Activated naive CD4-positive, alpha-beta T cell treated with anti-CD3 and anti-CD28 coated beads, Interleukin-2, amount 10 ng/mL, durations not matched to agents 7 days and 5 days (primary cell): Measurements from ENCODE around the gene TRAPPC5.
"Not testable (repeated sequence)": the region's sequence is repeated elsewhere in the genome, so short reads cannot be mapped to it uniquely, and the experiment has no call there.

ENCODE experiments used
- CTCF ChIA-PET: fragments of 350-600 bp; sonication (Branson Sonifier 250); formaldehyde crosslinking; loops from one replicate; lab custom pipeline; 2021; ENCODE audit warnings: antibody characterized with exemption; lab: Charles Lee
- DNase-seq: peaks from one replicate; pipeline ENCODE4 v3.0.0-alpha.2; 2020
- H3K27ac Mint-ChIP-seq: one replicate; pipeline ENCODE4 v1.8.0; 2021; ENCODE audit warnings: mild to moderate bottlenecking, moderate library complexity, mixed read lengths
- H3K27me3 Mint-ChIP-seq: one replicate; pipeline ENCODE4 v1.8.0; 2021; ENCODE audit warnings: mild to moderate bottlenecking, mixed read lengths
- H3K36me3 Mint-ChIP-seq: one replicate; pipeline ENCODE4 v1.8.0; 2021; ENCODE audit warnings: mixed read lengths
- H3K4me1 Mint-ChIP-seq: one replicate; pipeline ENCODE4 v1.8.0; 2021; ENCODE audit warnings: mixed read lengths
- H3K4me3 Mint-ChIP-seq: one replicate; pipeline ENCODE4 v1.8.0; 2021; ENCODE audit warnings: mild to moderate bottlenecking, moderate library complexity, mixed read lengths
- H3K9me3 Mint-ChIP-seq: one replicate; pipeline ENCODE4 v1.8.0; 2021; ENCODE audit warnings: mixed read lengths

TRAPPC5 gene

DNA sequence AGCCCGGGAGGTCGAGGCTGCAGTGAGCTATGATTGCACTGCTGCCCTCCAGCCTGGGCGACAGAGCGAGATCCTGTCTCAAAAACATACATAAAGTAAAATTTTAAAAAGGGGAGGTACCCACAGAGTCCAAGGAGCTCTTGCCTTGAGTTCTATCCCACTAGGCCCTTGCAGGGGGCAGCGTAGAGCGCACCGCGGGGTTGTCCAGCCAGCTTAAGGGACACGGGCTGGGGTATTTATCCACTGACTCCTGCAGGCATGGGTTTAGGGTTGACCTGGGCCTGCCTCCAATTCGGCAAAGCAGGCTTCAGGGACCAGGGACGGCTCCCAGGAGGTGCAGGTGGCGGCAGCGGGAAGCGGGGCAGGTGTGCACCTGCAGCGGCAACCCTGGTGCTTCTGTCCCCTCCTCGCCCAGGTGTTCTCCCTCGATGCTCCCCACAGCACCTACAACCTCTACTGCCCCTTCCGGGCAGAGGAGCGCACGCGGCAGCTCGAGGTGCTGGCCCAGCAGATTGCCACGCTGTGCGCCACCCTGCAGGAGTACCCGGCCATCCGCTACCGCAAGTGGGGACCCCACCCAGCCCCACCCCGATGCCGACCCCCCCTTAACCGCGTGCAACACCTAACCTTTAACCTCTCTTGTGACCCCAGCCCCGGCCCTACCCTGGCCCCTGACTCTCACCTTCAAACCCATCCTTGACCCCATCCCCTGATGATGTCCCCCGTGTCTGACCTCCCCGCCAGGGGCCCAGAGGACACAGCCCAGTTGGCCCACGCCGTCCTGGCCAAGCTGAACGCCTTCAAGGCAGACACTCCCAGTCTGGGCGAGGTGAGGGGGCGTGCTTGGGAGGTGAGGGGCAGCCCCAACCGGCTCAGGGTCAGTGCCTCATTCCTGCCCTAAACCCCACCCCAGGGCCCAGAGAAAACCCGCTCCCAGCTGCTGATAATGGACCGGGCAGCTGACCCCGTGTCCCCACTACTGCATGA lies 39.0 kb upstream of the TRAPPC5 start:
- Mint-ChIP-seq H3K4me3 (no peak overlapping the region), H3K27ac (no peak overlapping the region), H3K27me3 (peaks cover 3% of the 10 kb centered on the region), H3K9me3 (peaks cover 9% of the 10 kb centered on the region), H3K36me3 (peaks cover 30% of the 10 kb centered on the region), H3K4me1 (peaks cover 26% of the 10 kb centered on the region)
- no peak for DNase-seq
- CTCF ChIA-PET: interaction anchor here (1.3 kb wide), 1 partner anchor 39 kb away, joined by 3 read pairs; the partner anchor contains the start of gene TRAPPC5

DNA sequence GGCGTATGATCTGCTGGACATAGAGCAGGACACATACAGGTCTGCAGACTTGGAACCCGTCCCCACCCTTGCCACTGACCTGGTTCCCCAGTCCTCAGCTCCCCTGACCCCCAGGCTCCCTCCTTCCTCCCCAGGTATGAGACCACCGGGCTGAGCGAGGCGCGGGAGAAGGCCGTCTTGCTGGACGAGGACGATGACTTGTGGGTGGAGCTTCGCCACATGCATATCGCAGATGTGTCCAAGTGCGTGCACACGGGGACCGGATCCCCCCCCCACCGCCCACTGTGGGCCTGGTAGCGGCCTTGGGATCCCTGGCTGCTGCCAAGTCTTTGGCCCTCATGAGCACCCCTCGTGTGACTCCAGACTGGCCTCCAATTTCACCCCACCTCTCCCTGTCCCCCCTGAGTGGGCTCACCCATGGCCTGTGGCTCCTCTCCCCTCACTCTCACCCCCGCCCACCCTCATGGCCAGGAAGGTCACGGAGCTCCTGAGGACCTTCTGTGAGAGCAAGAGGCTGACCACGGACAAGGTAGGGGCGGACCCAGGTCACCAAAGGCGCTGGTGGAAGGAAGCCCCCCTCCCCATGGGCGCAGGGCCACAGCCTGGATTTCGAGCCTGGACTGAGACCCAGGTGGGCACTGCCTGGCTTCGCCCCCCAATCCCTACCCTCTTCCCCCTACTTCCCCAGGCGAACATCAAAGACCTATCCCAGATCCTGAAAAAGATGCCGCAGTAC lies 38.2 kb upstream of the TRAPPC5 start:
- H3K27ac Mint-ChIP-seq: no peak overlapping the region
- H3K9me3 Mint-ChIP-seq: peaks cover 9% of the 10 kb centered on the region
- H3K4me1 Mint-ChIP-seq: peaks cover 22% of the 10 kb centered on the region
- no peak overlapping the region for H3K4me3 Mint-ChIP-seq
- H3K36me3 Mint-ChIP-seq: peaks cover 30% of the 10 kb centered on the region
- DNase-seq: no peak
- no peaks in the 10 kb centered on the region for H3K27me3 Mint-ChIP-seq
- CTCF ChIA-PET: interaction anchor here (1.3 kb wide), 1 partner anchor 39 kb away, joined by 3 read pairs; the partner anchor contains the start of gene TRAPPC5

DNA sequence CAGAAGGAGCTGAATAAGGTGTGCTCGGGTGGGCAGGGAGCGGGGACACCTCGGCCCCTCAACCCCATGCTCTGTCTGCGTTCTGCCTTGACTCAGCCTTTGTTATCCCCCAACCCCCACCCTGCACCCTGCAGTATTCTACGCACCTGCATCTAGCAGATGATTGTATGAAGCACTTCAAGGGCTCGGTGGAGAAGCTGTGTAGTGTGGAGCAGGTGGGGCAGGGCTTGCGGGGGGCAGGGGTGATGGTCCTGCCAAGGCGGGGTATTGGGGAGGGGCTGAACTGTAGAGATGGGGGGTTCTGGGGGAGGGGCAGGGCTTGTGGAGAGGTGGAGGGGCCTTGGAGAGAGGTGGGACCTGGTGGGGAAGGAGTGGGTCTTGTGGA lies 37.6 kb upstream of the TRAPPC5 start:
- peaks cover 30% of the 10 kb centered on the region for H3K36me3 Mint-ChIP-seq
- CTCF ChIA-PET: no interaction called here
- peaks cover 9% of the 10 kb centered on the region for H3K9me3 Mint-ChIP-seq
- no peak for DNase-seq
- H3K27me3 Mint-ChIP-seq: no peaks in the 10 kb centered on the region
- peaks cover 16% of the 10 kb centered on the region for H3K4me1 Mint-ChIP-seq
- H3K27ac Mint-ChIP-seq: no peak overlapping the region
- no peak overlapping the region for H3K4me3 Mint-ChIP-seq

DNA sequence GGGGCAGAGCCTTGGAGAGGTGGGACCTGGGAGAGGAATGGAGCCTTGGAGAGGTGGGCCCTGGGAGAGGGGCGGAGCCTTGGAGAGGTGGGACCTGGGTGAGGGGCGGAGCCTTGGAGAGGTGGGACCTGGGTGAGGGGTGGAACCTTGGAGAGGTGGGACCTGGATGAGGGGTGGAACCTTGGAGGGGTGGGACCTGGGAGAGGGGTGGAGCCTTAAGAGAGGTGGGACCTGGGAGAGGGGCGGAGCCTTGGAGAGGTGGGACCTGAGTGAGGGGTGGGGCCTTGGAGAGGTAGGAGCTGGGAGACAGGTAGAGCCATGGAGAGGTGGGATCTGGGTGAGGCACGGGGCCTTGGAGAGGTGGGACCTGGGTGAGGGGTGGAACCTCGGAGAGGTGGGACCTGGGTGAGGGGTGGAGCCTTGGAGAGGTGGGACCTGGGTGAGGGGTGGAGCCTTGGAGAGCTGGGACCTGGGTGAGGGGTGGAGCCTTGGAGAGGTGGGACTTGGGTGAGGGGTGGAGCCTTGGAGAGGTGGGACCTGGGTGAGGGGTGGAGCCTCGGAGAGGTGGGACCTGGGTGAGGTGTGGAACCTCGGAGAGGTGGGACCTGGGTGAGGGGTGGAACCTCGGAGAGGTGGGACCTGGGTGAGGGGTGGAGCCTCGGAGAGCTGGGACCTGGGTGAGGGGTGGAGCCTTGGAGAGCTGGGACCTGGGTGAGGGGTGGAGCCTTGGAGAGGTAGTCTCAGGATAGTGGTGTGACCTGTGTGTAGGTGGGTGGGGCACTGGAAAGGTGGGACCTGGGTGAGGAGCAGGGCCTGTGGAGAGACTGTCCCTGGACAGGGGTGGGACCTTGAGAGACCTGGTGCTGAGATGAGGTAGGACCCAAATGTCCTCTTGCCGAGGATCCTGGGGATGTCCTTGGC lies 36.7 kb upstream of the TRAPPC5 start:
- CTCF ChIA-PET: interaction anchor here (1.4 kb wide), 1 partner anchor 37 kb away, joined by 3 read pairs; the partner anchor contains the start of gene TRAPPC5
- H3K27ac Mint-ChIP-seq, H3K27me3 Mint-ChIP-seq, H3K4me1 Mint-ChIP-seq, H3K9me3 Mint-ChIP-seq, H3K4me3 Mint-ChIP-seq: not testable (repeated sequence)
- H3K36me3 Mint-ChIP-seq: peaks cover 27% of the 10 kb centered on the region
- DNase-seq: peak; percentile 31

DNA sequence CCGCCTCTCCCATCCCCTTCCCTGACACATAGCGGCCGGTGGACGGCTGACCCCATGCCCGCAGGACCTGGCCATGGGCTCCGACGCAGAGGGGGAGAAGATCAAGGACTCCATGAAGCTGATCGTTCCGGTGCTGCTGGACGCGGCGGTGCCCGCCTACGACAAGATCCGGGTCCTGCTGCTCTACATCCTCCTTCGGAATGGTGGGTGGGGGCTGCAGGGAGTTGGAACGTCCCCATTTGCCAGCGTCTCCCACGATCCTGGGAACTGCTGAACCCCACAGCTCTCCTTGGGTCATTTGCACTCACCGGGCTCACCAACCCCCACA lies 36.1 kb upstream of the TRAPPC5 start:
- no peak overlapping the region for H3K4me3 Mint-ChIP-seq
- no peak for DNase-seq
- peaks cover 9% of the 10 kb centered on the region for H3K9me3 Mint-ChIP-seq
- CTCF ChIA-PET: interaction anchor here (1.4 kb wide), 1 partner anchor 37 kb away, joined by 3 read pairs; the partner anchor contains the start of gene TRAPPC5
- H3K4me1 Mint-ChIP-seq: peaks cover 7% of the 10 kb centered on the region
- peaks cover 21% of the 10 kb centered on the region for H3K36me3 Mint-ChIP-seq
- H3K27ac Mint-ChIP-seq: no peak overlapping the region
- no peaks in the 10 kb centered on the region for H3K27me3 Mint-ChIP-seq

DNA sequence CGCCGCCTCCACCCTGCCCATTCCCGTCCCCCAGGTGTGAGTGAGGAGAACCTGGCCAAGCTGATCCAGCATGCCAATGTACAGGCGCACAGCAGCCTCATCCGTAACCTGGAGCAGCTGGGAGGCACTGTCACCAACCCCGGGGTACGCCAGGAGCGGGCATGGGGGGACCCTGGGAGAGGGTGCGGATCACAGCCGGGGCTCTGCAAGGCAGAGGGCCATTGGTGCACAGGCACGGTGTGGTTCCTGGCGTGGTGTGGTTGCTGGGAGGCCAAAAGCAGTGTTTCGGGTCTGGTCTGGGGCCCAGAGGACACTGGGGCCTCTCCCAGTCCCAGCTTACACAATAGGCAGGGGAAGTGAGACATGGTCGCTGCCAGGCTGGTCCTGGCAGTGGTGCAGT lies 35.5 kb upstream of the TRAPPC5 start:
- peaks cover 3% of the 10 kb centered on the region for H3K27me3 Mint-ChIP-seq
- peaks cover 15% of the 10 kb centered on the region for H3K36me3 Mint-ChIP-seq
- H3K27ac Mint-ChIP-seq: no peak overlapping the region
- no peak for DNase-seq
- CTCF ChIA-PET: interaction anchor here (1.4 kb wide), 1 partner anchor 36 kb away, joined by 3 read pairs; the partner anchor contains the start of gene TRAPPC5
- peaks cover 2% of the 10 kb centered on the region for H3K9me3 Mint-ChIP-seq
- H3K4me1 Mint-ChIP-seq: peaks cover under 1% of the 10 kb centered on the region
- H3K4me3 Mint-ChIP-seq: no peak overlapping the region

DNA sequence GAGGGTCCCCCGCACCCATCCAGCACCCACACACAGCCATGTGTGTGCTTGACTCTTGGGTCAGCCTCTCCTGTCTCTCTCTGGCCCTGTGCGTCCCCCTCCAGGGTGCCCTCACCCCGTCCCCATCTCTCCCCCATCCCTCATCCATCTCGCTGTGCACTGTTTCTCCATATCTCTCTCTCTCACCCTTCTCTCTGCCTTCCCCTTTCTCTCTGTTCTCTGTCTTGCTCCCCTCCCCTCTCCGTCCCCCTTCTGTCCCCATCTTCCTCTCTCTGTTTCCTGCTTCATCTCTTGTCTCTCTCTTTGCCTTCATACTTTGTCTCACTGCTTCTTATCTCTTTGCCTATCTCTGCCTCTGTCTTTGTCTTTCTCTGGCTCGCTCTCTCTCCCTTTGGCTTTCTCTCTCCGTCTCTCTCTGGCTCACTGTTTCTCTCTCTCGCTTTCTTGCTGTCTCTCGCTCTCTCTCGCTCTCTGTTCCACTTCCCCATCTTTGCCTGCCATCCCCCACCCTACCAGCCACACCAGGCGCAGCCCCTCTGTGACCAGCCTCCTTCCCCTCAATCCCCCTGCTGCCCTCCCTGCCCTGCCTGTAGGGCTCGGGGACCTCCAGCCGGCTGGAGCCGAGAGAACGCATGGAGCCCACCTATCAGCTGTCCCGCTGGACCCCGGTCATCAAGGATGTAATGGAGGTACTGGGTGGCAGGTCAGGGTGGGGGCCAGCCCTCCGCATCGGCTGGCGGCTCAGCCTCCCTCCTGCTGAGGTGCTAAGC lies 34.8 kb upstream of the TRAPPC5 start:
- peaks cover 11% of the 10 kb centered on the region for H3K36me3 Mint-ChIP-seq
- H3K27me3 Mint-ChIP-seq: peaks cover 9% of the 10 kb centered on the region
- H3K9me3 Mint-ChIP-seq: no peaks in the 10 kb centered on the region
- H3K4me1 Mint-ChIP-seq: no peaks in the 10 kb centered on the region
- CTCF ChIA-PET: no interaction called here
- no peak overlapping the region for H3K27ac Mint-ChIP-seq
- DNase-seq: no peak
- H3K4me3 Mint-ChIP-seq: no peak overlapping the region

DNA sequence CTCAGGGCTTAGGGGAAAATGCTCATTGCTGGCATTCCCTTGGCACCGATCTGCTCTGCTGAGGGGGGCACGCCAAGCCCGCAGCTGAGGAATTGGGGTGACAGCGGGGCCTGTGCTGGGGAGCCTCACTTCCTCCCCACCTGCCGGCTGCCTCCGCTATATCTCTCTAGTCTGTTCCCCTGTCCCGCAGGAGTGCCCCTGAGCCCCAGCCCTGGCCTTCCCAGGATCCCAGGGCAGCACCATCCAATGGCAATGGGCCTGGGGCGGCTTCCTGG lies 34.3 kb upstream of the TRAPPC5 start:
- Mint-ChIP-seq H3K36me3 (peaks cover 11% of the 10 kb centered on the region), H3K4me1 (no peaks in the 10 kb centered on the region), H3K27ac (no peak overlapping the region), H3K27me3 (peaks cover 15% of the 10 kb centered on the region), H3K4me3 (no peak overlapping the region), H3K9me3 (no peaks in the 10 kb centered on the region)
- CTCF ChIA-PET: no interaction called here
- no peak for DNase-seq

DNA sequence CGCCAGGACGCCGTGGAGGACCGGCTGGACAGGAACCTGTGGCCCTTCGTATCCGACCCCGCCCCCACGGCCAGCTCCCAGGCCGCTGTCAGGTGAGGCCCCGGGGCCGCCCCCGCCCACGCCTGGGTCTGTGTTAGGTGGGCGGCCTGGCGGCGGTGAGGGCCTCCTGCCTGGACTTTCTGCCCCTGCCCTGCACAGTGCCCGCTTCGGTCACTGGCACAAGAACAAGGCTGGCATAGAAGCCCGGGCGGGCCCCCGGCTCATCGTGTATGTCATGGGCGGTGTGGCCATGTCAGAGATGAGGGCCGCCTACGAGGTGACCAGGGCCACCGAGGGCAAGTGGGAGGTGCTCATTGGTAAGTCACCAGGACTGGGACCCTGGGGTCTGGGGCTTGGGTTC lies 33.5 kb upstream of the TRAPPC5 start:
- no peak overlapping the region for H3K4me3 Mint-ChIP-seq
- H3K27me3 Mint-ChIP-seq: peaks cover 21% of the 10 kb centered on the region
- no peak overlapping the region for H3K27ac Mint-ChIP-seq
- no peaks in the 10 kb centered on the region for H3K9me3 Mint-ChIP-seq
- peaks cover 3% of the 10 kb centered on the region for H3K4me1 Mint-ChIP-seq
- H3K36me3 Mint-ChIP-seq: peaks cover 11% of the 10 kb centered on the region
- DNase-seq: no peak
- CTCF ChIA-PET: no interaction called here

DNA sequence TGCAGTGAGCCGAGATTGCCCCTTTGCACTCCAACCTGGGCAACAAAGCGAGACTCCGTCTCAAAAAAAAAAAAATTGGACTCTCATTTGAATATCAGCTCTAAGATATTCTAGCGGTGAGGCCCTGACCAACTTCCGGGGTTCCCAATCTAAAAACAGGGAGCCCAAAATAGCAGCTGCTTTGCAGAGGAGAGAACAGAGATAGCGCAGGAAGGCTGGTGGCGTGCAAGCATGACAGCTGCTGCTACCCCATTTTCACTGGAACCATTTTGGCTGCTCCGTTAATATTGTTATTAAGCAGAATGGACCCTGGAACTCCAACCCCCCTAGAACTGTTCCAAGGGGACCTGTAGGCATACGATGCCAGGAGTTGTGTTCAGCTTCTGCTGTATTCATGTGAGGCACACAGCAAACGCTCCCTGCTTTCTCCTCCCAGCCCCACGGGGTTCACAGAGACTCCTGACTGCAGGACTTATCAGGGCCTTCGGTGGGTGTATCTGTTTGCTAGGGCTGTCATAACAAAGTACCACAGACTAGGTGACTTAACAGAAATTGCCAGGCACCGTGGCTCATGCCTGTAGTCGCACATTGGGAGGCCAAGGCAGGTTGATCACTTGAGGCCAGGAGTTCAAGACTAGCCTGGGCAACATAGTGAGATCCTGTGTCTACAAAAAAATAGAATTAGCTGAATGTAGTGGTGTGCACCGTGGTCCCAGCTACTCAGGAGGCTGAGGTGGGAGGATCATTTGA lies 32.2 kb upstream of the TRAPPC5 start:
- Mint-ChIP-seq H3K9me3 (no peaks in the 10 kb centered on the region), H3K27me3 (peaks cover 25% of the 10 kb centered on the region), H3K36me3 (peaks cover 2% of the 10 kb centered on the region), H3K4me3 (no peak overlapping the region), H3K4me1 (peaks cover 12% of the 10 kb centered on the region), H3K27ac (no peak overlapping the region)
- CTCF ChIA-PET: interaction anchor here (7.3 kb wide), 1 partner anchor 33 kb away, joined by 38 read pairs; the partner anchor contains the start of gene TRAPPC5
- DNase-seq: no peak

DNA sequence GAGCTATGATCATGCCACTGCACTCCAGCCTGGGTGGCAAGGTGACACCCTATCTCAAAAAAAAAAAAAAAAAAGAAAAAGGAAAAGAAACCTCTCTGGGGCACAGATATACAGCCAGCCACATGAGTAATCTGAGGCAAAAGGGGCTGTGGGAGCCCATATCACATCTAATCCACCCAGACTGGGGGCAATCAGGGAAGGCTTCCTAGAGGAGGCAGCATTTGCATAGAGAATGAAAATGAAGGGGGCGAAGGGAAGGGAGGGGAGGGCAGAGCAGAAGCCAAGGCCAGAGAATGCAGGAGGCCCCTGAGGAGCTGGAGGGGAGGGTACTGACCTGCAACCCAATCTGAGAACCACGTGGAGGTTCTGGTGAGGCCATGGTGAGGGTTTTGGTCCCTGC lies 30.5 kb upstream of the TRAPPC5 start:
- no peak overlapping the region for H3K27ac Mint-ChIP-seq
- peaks cover 2% of the 10 kb centered on the region for H3K36me3 Mint-ChIP-seq

DNA sequence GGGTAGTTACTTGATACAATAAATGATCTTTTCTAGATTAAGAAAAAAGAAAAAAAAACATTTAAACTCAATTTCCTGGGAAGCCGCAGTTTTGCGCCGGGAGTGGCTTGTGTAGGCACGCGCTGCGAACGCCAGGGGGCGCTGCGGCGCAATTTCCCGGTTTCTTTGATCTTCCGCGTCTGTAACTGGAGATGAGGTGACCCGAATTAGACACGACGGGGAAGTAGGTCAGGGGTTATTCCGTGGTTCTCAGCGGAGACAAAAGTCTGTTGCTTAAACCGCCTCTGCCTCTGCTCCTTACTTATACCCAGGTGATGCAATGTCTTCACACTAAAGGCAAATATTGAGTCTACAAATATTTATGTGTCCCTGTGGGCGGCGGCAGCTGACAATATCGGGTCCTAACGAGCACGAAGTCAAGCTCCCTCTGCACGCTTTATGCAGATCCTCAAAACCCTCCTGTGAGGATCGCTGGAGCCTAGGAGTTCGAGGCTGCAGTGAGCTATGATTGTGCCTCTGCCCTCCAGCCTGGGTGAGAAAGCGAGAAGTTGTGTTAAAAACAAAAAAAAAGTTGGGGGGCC lies 28.5 kb upstream of the TRAPPC5 start:
- H3K27ac Mint-ChIP-seq: peak overlapping the region; percentile 81
- no peaks in the 10 kb centered on the region for H3K36me3 Mint-ChIP-seq
- H3K9me3 Mint-ChIP-seq: no peaks in the 10 kb centered on the region
- H3K27me3 Mint-ChIP-seq: peaks cover 25% of the 10 kb centered on the region
- DNase-seq: peak; percentile 89
- peak overlapping the region; percentile 36 for H3K4me3 Mint-ChIP-seq
- H3K4me1 Mint-ChIP-seq: peaks cover 19% of the 10 kb centered on the region
- CTCF ChIA-PET: interaction anchor here (0.6 to 7.3 kb wide), 8 partner anchors 9 to 255 kb away, joined by 3 to 38 read pairs (median 4); partner anchors contain the start of gene TRAPPC5

More for the DNA sequence above, 30.5 kb upstream of the TRAPPC5 start:
- H3K9me3 Mint-ChIP-seq: no peaks in the 10 kb centered on the region
- peaks cover 12% of the 10 kb centered on the region for H3K4me1 Mint-ChIP-seq
- CTCF ChIA-PET: interaction anchor here (1.2 to 7.3 kb wide), 2 partner anchors 12 to 31 kb away, joined by 5 to 38 read pairs; partner anchors contain the start of gene TRAPPC5
- no peak for DNase-seq
- H3K27me3 Mint-ChIP-seq: peaks cover 25% of the 10 kb centered on the region
- no peak overlapping the region for H3K4me3 Mint-ChIP-seq
